ENCODE measurements around the gene CSMD2.

Gene CSMD2

DNA sequence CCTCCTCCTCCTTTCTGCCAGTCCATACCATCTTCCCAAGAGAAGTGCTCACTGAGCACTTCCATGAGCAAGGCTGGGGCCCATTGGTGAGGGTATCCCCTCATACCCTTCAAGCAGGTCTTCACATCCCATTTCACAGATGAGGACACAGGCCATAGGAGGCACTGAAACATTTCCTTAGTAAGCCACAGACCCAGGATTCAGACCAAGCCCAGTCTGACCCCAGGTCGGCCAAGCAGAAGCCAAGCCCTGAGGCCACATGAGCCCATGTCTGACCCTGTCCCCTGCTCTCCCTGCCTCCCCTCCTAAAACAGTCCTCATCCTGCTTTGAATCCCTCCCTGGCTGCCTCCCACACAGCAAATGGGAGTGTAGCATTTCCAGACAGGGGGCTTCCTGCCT is 546.4 kb downstream of the CSMD2 start:
- no peak for DNase-seq

DNA sequence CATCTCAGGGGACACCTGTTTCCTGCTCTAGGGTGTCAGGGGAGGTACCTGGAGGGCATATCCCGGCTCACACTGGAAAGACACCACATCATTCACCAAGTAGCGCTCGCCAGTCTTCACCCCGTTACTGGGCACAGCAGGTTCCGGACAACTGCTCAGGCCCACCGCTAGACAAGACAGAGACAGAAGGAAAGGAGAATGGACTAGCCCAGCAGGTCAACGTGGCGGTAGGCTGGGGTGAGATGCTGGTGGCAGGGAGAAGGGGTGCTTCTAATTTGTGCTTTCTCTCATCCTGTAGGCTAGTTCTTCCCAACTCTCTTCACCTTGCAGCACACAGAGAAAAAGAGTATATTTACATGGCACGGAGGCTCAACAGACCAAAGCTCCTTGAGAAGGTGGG is 547.6 kb downstream of the CSMD2 start:
- no peak for DNase-seq

DNA sequence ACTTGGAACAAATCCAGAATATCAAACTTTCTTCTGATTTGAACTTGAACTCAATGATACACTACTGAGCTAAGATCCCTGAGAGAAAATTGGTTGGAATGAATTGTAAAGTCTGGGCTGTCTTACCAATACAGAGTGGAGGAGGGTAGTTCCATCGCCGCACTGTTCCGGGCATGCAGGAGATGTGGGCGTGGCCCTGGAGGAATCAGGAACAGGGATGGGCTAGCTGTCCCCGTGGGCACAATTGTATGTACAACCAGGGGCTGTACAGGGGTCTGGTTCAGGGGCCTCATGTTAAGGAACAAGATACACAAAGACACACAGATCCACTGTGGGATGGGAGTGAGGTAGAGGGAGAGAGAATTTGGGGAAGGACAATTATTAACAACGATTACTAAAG is 548.2 kb downstream of the CSMD2 start:
- DNase-seq, result no peak

- no peak for DNase-seq
These were observed 549.5 kb downstream of the CSMD2 start for GRCh38 chr1:33615546-33615945.

DNA sequence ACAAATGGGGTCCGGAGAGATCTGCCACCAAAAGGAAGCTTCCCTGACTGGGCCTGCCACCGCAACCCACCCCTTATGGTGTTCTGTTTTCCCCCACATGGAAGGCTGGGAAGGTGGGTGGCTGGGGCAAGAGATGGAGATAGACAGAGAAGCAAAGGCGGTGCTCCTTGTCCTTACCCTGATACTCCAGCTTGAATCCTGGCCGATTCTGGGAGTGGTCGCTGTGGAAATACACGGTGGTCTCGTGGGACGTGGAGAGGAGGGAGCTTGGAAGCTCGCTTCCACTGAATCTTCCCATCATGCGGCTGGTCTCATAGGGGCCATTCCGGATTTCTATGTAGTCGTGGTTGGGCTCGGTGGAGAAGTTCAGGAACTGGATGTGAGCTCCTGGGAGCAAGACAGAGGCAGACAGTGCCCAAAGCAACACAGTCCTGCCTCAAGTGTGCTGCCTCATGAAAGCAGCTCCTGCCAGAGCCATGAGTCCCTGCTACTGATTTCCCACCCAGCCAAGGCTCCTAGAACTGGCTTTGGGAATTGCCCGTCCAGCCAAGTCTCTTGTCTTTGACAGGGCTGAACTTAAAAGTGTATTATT is 554.1 kb downstream of the CSMD2 start:
- DNase-seq, result no peak

- DNase-seq, result no peak
These were observed 554.6 kb downstream of the CSMD2 start for GRCh38 chr1:33610391-33610790.

DNA sequence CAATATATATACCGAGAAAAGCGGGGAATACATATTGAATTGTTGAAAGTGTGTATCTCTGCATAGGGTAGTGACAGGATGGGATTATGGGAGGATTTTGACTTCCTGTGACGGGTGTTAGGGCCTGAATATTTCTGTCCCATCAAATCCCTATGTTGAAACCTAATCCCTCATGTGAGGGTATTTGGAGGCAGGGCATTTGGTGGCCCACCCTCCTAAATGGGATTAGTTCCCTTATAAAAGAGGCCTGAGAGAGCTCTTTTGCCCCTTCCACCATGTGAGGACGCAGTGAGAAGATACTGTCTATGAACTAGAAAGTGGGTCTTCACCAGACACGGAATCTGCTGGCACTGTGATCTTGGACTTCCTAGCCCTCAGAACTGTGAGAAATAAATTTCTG is 555.3 kb downstream of the CSMD2 start:
- no peak for DNase-seq

GRCh38 chr1:33608825-33609400 is 556.1 kb downstream of the CSMD2 start:
- no peak for DNase-seq

DNA sequence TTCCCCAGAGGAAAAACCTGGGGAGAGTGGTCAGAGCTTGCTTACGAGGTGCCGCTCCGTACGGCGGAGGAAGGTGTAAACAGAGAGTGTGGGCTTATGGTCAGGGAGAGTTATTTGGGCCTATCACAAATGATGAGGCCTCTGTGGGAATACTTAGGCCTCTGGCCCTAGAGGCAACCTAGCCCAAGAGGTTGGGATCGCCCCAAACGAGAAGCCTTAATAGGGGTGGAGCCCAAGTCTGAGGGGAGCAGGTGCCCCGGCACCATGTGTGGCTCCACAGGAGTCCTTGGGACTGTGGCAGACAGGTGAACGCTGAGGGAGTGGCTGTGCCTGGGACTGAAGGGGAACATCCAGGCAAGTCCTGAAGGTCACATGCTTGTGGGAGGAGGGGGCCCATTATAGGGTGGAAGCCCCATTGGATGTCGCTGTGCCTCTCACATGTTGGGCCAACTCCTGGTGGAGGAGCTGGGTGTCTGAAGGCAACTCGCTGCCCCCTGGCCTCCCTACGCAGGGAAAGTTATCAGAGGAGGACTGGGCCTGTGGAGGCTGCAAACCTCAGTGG is 557.5 kb downstream of the CSMD2 start:
- no peak for DNase-seq

DNA sequence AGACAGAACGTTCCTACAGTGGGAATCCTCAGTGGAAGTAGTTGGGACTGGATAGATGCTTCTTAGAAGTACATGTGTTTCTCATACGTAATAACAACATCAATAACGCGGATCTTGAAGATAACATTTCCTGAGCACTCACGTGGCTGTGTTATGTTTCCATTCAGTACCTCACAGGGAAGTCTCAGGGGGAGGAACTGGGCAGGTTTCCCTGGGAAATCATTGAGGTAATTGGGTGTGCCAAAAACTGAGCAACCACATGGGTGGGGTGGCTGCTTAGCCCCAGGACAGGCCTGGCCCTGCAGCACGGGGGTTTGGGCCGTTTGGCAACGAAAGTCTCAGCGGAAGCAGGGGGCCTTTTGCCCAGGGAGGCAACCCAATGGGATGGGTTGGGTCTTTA is 558.8 kb downstream of the CSMD2 start:
- no peak for DNase-seq

GRCh38 chr1:33602271-33602670 is 562.8 kb downstream of the CSMD2 start:
- DNase-seq, result no peak

DNA sequence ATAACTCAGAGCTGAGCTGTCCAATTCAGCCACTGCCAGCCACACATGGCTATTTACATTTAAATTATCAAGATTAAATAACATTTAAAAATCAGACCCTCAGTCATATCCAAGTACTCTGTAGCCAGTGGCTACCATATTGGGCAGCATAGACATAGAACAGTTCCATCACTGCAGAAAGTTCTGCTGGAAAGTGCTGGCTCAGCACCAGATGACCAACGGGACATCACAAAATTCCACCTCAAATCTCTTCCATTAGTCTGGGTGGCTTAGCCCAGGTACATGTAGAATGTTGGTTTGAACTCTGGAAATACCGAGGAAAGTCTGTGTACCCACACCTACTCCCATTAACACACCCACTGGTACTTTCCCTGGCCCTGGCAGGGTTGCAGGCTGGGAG is 563.3 kb downstream of the CSMD2 start:
- no peak for DNase-seq

DNA sequence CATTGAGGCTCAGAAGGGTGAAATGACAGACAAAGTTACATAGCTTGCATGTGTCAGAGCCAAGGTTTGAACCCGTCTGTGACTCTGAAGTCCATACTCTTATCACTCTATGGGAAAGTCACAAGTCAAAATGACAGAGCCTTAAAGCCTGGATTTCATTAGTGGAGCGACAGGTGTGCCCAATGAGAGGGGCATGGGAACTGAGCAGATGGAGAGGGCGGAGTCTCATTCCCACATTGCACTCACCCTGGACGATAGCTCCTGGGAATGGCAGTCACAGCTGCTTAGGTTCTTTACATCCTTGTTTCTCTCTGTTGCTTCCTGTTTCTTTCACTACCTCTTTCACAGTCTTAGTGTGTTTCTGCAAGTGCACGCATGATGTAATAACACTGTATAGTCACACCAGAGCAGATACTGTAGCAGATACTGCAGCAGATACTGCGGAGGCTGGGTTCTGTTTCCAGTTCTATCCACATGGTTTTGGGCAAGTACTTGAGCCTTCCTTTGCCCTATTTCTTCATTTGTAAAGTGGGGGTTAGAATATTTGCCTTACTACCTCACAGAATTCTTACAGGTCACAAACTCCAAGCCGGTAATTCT is 565.4 kb downstream of the CSMD2 start:
- no peak for DNase-seq

GRCh38 chr1:33588726-33589125 is 576.3 kb downstream of the CSMD2 start:
- no peak for DNase-seq

GRCh38 chr1:33586795-33587194 is 578.2 kb downstream of the CSMD2 start:
- DNase-seq, result no peak

DNA sequence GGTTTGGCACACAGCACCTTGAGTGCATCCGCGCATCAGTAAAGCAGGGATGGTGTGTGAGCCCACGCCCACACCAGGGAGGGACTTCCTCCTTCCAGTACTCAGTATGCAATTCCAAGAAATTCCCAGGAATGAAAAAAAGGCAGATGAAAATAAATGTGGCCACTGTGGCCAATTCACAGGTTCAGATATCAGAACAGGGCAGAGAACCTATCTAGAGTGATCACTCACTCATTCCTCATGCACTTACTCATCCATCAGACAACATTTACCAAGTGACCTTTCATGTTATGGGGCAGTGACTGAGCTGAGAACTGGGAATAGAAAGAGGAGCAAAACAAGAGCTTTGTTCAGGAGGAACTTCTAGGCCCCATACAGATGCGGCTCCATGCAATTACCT is 578.9 kb downstream of the CSMD2 start:
- no peak for DNase-seq

- no peak for DNase-seq
These were observed 581.5 kb downstream of the CSMD2 start for GRCh38 chr1:33583567-33583966.

GRCh38 chr1:33578557-33579448 is 586.2 kb downstream of the CSMD2 start:
- no peak for DNase-seq

DNA sequence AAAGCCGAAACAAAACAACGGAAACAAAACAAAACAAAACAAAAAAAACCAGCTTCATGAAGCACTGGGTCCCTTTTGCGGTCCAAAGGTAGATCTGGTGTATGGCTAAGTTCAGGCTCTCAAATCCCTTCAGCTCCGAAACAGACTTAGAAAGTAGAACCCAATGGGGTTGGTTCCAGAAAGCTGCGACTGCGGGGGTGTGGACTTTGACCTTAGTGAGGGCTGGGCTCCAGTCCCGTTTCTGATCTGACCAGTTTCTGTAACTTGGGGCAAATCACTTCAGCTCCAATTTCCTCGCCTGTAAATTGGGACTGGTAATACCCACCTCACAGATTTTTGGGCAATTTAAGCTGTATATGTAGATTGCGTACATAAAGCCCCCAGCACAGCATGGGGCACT is 587.4 kb downstream of the CSMD2 start:
- DNase-seq, result no peak

- no peak for DNase-seq
These were observed 588.0 kb downstream of the CSMD2 start for GRCh38 chr1:33576821-33577599.

DNA sequence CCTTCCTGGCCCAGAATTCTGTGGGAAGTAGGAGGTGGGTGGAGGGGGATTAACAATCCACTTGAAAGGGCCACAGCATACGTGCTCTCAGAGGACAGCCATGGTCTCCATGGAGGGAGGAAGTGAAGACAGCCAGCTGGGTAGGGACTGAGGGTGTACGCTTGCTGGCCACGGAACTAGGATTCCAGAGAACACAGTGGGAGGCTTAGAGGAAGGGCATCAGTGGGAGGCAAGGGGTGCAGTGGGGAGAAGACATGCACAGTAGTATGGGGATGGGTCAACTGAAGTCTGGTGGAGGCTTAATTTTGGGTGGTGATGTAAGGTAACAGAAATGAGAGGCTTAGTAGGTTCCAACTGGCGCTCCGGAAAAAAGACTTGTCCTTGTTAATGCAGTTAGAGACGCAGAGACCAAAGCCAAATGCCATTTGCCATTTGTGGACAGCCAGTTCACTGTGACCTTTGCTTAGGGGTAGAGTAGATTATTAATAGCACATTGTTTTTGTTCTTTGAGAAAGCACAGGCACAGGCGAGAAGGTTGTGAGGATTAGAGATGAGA is 589.6 kb downstream of the CSMD2 start:
- no peak for DNase-seq

DNA sequence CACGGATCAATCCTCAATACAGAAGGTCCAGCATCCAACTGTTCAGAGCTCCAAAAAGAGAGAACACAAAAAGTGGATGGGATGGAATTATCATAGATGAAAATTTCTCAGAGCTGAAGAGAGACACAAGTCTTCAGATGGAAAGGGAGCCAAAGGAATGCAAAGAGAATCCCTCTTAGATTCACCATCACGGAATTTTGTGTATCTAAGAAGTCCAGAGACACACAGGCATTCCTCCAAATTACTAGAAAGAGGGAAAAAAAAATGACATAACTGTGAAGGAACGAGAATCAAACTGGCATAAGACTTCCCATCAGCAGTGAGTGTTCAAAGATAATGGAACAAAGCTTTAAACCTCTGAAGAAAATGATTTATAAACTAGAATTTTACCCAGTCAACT is 591.4 kb downstream of the CSMD2 start:
- no peak for DNase-seq
